GM10248 (cell line): Measurements from ENCODE around the gene CD79B.

Experiments used
- CTCF ChIA-PET: fragments of 300-600 bp; sonication (Branson Sonifier 250); formaldehyde crosslinking; extraction: SDS; loops from one replicate; lab custom pipeline; 2021; ENCODE audit warnings: antibody characterized with exemption; lab: Yijun Ruan, JAX
- POLR2A ChIA-PET: fragments of 350-650 bp; sonication (Branson Sonifier 250); formaldehyde crosslinking; extraction: SDS; loops from one replicate; lab custom pipeline; 2020; ENCODE audit warnings: antibody characterized with exemption; lab: Yijun Ruan, JAX
- DNase-seq: peaks from one replicate; pipeline ENCODE4 v3.0.0; 2012; ENCODE audit errors: extremely low spot score
- TF ChIP-seq, protein P1 (sequence below): IDR thresholded peaks from 2 replicates; pipeline ENCODE4 v1.5.1; 2012; ENCODE audit warnings: mild to moderate bottlenecking, low read depth; ENCODE audit errors: extremely low read depth, missing control alignments, control extremely low read depth

CD79B gene

DNA sequence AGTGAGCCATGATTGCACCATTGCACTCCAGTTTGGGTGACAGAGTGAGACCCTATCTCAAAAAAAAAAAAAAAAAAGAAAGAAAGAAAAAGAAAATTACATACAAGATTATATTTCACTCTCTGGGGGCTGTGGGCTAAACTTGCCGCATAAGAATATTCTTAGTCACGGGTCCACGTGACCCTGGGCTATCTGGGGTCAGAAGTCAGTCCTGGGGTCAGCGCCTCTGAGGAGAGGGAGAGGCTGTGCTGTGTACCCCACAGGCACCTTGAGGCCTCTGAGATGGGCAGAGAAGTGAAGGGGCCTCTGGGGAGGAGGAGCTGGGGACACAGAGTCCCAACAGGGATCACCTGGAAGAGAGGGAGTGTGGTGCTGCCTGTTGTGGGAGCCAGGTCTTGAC, 5.8 kb upstream of the CD79B start:
- ChIA-PET POLR2A (no interaction called here), CTCF (interaction anchor here (0.7 to 2.0 kb wide), 2 partner anchors 9 to 27 kb away, joined by 3 to 6 read pairs; partner anchors contain the start of gene CSHL1)
- TF ChIP-seq, protein P1, sequence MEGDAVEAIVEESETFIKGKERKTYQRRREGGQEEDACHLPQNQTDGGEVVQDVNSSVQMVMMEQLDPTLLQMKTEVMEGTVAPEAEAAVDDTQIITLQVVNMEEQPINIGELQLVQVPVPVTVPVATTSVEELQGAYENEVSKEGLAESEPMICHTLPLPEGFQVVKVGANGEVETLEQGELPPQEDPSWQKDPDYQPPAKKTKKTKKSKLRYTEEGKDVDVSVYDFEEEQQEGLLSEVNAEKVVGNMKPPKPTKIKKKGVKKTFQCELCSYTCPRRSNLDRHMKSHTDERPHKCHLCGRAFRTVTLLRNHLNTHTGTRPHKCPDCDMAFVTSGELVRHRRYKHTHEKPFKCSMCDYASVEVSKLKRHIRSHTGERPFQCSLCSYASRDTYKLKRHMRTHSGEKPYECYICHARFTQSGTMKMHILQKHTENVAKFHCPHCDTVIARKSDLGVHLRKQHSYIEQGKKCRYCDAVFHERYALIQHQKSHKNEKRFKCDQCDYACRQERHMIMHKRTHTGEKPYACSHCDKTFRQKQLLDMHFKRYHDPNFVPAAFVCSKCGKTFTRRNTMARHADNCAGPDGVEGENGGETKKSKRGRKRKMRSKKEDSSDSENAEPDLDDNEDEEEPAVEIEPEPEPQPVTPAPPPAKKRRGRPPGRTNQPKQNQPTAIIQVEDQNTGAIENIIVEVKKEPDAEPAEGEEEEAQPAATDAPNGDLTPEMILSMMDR = no peak
- DNase-seq = no peak

DNA sequence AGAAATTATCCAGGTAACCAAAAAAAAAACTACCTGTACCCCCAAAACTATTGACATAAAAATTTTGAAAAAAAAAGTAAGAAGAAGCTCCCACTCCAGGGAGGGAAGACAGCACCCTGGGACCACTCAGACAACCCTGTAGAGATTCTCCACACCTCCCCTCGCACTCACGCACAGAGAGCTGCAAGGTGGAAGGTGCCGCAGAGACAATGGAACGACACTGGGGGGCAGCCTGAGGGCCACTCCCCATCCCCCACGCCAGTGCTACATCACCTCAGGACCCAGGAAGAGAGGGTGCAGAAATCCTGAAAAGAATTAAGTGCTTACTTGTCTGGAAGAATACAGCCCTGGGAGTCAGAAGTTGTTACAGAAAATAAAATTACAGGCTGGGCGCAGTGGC, 5.2 kb upstream of the CD79B start:
- ChIA-PET POLR2A (interaction anchor here (0.6 to 0.9 kb wide), 4 partner anchors 10 to 209 kb away, joined by 3 to 8 read pairs (median 4); no protein-coding TSS in a partner anchor), CTCF (interaction anchor here (1.1 to 2.0 kb wide), 3 partner anchors 9 to 26 kb away, joined by 3 to 13 read pairs (median 6); partner anchors contain the start of gene CSHL1)
- DNase-seq = no peak
- TF ChIP-seq, protein P1 = no peak

DNA sequence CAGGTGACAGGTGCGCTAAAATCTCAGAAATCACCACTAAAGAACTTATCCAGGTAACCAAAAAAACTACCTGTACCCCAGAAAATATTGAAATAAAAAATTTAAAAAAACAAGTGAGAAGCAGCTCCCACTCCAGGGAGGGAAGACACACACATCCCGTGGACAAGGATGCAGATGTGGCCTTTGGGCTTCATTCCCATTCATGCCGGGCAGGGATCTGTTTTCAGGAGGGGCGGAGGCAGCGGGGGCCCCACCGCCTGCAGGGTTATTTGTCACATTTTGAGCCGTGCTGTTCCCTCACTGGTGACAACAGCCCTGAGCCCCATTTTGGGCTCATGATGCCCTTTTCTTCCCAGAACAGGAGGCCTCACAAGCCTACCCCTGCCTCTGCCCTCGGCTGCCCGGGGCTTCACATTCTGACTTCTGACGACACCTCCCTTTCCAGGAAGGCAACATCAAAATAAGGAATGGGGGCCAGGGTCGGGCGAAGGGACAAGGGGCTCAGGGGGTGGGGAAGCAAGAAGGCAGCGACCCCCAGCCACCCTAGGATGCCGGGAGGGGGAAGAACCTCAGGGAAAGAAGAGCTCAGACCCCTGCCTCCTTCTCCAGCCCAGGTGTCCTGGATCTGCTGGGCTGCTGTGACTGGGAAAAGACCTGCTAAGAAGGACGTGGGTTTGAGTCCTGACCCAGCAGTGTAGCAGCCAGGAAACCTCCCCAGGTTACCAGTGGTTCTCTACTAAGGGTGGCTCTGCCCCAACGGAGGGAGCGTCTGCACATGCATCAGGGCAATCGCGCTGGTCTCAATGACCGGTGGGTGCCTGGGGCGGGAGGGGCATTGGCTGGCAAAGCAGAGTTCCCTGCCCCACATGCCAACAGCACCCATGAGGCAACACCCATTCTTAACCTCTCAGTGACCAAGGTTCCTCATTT, 2.3 kb upstream of the CD79B start:
- CTCF ChIA-PET = interaction anchor here (0.6 to 8.6 kb wide), 8 partner anchors 11 to 94 kb away, joined by 3 to 121 read pairs (median 4); partner anchors contain the start of gene GH1
- TF ChIP-seq, protein P1 = no peak
- POLR2A ChIA-PET = no interaction called here
- DNase-seq = no peak

DNA sequence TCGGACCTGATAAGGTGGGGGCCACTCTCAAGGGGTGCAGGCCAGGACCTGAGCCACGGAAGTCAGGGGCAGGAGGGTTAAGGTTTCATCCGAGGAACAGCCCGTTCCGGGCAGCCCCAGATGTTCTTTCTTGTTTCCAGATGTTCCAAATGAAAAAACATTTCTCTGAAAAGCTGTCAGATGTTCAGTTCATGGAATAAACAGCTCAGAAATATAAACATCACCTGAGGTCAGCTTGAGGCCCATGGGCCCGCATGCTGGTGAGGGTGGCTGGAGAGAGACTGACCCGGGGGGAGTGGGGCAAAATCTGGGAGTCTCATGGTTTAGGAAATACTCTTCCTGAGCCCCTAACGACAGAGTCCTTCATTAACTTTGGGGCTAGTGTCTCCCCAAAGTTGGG, 1.5 kb upstream of the CD79B start:
- TF ChIP-seq, protein P1 = no peak
- DNase-seq = no peak
- CTCF ChIA-PET = interaction anchor here (0.6 to 8.6 kb wide), 8 partner anchors 10 to 96 kb away, joined by 4 to 121 read pairs (median 4); partner anchors contain the start of gene GH1
- POLR2A ChIA-PET = no interaction called here

DNA sequence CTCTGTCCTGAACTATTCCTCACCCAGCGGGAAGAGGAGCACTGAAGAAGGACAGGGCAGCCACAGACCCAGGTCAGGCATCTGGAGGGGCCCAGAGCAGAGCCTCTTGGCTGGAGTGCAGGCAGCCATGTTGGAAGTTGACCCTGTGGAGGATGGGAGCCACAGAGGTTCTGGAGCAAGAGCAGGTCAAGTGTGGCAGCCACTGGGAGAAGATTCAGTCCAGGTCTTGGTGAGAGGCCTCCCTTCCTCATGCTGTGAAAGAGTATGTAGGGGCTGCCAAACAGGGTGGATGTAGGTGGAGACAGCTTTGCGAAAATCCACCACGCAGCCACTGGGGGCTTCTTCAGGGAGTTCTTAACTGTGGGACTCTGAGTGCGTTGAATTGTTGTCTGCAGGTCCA, 590 bp upstream of the CD79B start:
- POLR2A ChIA-PET = interaction anchor here (0.7 kb wide), 1 partner anchor 87 kb away, joined by 5 read pairs; no protein-coding TSS in a partner anchor
- CTCF ChIA-PET = interaction anchor here (1.1 to 8.6 kb wide), 12 partner anchors 14 to 201 kb away, joined by 3 to 121 read pairs (median 5); partner anchors contain the start of gene GH1

More for the DNA sequence above, 590 bp upstream of the CD79B start:
- TF ChIP-seq, protein P1 = no peak
- DNase-seq = no peak
